Stimulated activated CD8-positive, alpha-beta memory T cell treated with anti-CD3 and anti-CD28 coated beads, Interleukin-7, amount 100 ng/mL, for 48 hours (primary cell): ENCODE data around the gene FOXP2.

ENCODE experiments used
- DNase-seq, 2 donors: peaks; one replicate each; pipeline ENCODE4 v3.0.0-alpha.2; 2020; ENCODE audit warnings: low read depth in 1 of 2; ENCODE audit errors: extremely low read depth in 1 of 2

FOXP2 gene

DNA sequence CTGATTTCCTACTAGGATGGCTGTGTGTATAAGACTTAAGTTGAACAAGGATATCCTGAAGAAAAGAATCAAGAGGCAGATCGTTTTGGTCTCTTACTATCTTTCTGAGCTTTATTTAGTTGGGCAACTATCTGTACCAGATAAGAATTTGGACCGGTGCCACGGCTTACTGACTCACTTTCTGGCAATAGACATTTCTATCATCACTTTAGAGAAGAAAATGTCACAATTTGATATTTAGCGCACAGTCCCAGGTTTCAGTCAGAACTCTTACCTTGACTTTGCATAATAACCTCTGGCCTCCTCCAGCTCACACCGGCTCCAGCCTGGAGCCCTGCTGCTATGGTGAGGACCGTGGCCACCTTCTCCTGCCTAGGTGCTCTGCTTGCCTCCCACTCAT is 289.1 kb downstream of the FOXP2 start:
- no peak for DNase-seq

DNA sequence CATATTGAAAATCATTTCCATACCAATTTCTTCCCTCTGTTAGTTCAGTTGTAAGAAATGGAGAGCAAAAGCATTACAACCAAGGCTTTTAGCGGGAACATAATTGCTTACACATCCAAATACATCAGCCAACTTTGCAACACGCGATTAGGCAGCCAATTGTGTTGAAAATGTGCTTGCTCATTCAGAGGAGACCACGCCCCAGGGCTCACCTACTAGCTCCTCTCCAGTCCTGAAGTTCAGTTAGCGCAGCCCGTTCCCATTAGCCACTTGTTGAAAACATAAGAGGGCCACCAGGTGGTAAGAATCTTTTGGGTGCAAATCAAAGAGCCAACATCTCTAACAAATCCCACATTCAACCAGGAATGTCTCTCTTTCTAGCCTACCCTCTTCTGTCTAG is 294.0 kb downstream of the FOXP2 start:
- DNase-seq = no peak

DNA sequence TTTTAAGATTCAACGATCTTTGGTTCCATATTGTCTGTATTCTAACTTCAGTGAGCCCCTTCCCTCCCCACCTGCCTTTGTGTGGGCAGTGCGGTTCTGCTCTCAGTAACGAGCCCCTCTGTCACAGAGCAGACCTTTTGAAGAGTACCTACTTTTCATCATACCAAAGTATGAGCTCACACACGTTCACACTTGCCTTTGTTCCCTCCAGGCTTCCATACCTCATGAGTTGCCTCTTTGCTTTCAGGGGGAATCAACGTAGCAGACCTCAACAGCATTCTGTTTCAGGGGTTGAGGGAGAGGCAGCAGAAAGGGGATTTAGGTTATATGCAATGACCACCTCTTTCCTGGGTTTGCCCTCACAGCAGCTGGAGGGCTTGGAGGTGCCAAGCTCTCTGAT is 295.9 kb downstream of the FOXP2 start:
- no peak for DNase-seq

DNA sequence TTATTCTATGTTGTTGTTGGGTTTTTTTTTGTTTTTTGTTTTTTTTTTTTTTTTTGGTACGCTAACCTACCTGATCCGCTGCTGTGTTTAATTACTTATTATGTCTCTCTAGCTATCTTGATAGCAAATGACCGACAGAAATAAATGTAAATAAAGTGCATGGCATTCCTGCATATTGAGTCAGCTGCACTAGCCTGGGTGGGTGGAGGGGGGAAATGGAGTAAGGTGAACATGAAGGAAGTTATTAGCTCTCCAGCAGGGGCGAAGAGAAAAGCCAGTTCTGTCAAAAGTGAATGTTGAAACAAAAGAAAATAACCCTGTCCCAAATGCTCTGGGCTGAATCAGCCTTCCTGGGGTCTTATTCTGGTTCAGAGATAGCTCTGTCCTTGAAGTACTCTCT is 296.6 kb downstream of the FOXP2 start:
- no peak for DNase-seq

DNA sequence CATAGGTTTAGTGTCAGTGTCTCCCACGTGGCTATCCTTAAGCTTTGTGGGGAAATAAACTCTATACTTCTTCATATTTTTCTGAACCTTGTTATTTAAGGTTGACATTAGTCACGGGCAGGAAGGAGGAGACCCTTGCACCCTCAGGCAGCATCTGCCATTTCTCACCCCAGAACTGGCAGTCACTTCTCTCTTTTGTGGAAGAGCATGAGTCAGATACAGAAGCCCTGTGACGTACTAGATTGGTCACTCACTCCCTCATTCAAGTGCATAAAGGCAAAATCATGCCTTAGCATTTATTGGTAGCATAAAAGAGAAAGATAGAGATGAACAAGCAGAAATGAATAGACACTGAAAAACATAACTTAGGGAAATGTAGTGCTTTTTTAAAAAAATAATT is 301.3 kb downstream of the FOXP2 start:
- DNase-seq = peak in 1 of 2 donors; percentile 5

DNA sequence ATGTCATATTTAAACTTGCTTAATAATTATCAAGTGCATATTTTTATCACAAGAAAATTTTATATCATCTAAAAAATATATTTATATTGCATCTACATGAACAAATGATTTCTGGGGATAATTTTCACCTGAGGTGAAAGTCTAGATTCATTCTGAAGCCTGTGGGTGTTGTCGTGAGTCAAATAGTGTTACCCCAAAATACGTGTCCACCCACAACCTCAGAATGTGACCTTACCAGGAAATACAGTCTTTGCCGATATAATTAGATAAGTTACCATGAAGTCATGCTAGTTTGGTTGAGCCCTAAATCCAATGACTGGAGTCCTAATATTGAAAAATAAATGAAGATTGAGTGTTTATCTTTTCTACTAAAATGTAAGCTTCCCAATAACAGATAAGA is 304.2 kb downstream of the FOXP2 start:
- DNase-seq = no peak

DNA sequence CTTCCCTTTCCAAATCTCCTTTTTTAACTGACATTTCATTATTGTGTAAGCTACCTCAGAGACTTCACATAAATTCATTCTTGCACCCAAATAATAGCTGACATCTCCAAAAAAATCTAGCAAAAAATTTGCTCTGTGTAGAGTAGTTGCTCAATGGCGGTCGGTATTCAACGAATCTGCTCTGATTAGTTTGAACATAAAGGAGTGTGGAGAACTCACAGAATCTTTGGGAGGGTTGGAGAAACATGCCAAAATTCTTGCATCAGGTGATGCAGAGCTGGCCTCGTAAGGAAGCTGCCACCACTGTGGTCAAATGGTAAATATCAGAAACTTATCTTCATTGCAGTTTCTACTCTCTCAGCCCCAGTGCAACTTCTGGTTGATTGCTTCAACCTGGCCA is 306.1 kb downstream of the FOXP2 start:
- no peak for DNase-seq

DNA sequence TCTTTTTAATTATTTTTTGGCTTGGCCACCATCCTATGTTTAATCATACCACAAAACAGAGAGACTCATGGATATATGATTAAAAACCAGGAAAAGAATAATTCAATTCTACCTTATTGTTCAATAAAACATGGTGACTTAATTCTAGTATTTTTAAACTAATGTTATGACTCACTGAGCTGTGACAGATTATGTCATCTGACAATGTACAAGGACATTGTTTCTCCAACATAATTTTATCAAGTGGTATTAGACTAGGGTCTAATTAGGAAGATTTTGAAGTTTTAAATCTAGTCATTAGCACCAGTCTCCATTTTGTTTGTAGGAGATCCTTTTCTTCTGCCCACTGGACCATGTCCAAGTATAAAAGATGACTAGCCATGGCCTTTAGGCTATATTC is 307.9 kb downstream of the FOXP2 start:
- DNase-seq = no peak

DNA sequence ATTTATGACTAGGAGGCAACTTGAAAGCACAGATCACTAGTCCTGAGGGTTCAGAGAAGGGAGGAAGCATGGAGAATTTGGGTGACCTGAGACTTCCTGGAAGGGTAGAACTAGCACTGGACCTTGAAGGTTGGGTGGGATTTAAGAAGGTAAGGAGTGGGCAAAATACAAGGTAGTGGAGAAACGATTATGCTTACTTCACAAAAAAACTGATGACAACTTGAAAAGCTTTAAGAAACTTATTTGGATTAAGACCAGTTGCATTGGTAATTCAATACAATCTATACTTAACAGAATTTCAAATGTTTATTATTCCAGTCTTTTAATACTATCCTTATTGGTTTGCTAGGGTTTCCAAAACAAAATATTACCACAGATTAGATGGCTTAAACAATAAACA is 308.7 kb downstream of the FOXP2 start:
- DNase-seq = no peak

DNA sequence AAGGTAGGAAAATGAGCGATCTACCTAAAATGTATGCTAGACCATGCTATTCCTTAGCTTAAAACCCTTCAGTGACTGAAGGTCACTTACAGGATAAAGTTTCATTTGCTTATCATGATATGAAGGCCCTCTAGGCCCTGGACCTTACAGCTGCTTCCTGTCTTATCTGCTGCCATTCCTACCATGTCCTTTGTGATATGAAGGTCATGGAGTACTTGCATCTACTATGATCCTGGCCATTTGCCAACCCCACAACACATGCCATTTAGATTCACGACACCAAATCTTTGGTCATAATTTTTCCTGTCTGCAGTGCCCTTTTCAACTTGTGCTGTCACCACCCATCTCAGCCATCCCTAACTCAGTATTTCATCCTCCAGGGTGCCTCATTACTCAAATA is 325.5 kb downstream of the FOXP2 start:
- no peak for DNase-seq

DNA sequence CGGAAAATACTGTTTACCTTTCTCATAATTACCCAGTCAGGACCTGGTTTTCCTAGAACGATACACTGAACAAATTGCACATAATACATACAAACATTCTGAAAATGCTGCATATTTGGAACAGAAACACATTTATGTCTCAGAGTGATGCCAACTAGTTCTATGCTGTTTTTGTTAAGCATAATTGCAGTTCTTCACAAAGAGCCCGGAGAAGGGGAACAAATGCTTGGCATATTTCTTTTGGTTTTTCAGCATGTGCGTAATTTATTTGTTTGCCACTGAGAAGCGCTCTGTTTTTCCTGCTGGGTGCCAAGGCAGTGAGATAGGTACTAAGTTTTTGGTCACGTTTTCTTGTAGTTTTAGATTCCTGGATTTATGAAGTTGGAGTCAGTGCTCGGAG is 326.3 kb downstream of the FOXP2 start:
- DNase-seq = no peak

DNA sequence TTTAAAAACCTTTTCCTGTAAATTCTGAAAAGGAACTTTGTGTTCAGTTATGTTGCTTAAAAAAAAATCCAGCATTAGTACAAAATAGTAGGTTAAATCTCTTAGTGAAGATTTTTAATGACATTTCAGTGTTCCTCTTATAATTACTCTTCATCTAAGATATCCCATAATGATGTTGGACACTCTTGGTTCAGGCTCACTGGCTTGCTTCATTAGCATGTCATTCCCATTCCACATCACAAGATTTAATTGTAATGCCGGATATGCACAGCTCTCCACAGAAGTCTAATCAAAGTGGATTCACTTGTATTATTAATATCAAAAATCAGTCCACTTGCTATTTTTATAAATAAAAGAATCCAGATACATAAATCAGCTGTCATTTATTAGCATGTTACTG is 327.3 kb downstream of the FOXP2 start:
- no peak for DNase-seq
